B cell (primary cell): ENCODE measurements around the gene ETV6. TPM values are rescaled to one million over a fixed set of nuclear protein-coding genes. Genes with fewer than 3 reads are reported as not detected.

Experiments
- ATAC-seq: fragments of 200-7000 bp; cut with Tn5 transposase; one replicate; pipeline ENCODE4 v1.10.0; 2021; ENCODE audit warnings: low read depth, mild to moderate bottlenecking, moderate number of reproducible peaks, moderate library complexity
- CTCF ChIA-PET: fragments of 350-600 bp; sonication (Branson Sonifier 250); formaldehyde crosslinking; loops from one replicate; lab custom pipeline; 2021; ENCODE audit warnings: antibody characterized with exemption, inconsistent platforms; lab: Charles Lee
- POLR2A ChIA-PET: fragments of 350-600 bp; sonication (Branson Sonifier 250); formaldehyde crosslinking; loops from one replicate; lab custom pipeline; 2021; ENCODE audit warnings: antibody characterized with exemption; lab: Charles Lee
- DNase-seq: peaks from one replicate; pipeline ENCODE4 v3.0.0; 2013
- H2AFZ ChIP-seq: 2 replicates; pipeline ENCODE4 v1.6.1; 2012; ENCODE audit warnings: mild to moderate bottlenecking, low read depth, low read length; ENCODE audit not compliant: insufficient read depth, poor library complexity, severe bottlenecking
- H3K27ac ChIP-seq, 2 donors: 1 replicate in 1 of 2; 2 replicates in 1 of 2; pipeline ENCODE4 v1.5.1; 2012 to 2013; ENCODE audit warnings: low read length in 2 of 2, mild to moderate bottlenecking in 2 of 2, moderate library complexity in 1 of 2
- H3K27me3 ChIP-seq, 4 experiments: fragments of 200-600 bp in 1 of 4; sonication (generic) in 1 of 4; replicated peaks in 1 of 4; 1 replicate in 2 of 4; 2 replicates in 2 of 4; pipeline versions ENCODE4 v1.6.1 to v1.7.0; 2013 to 2016; ENCODE audit warnings: low read length in 3 of 4, mild to moderate bottlenecking in 2 of 4, mixed read lengths in 1 of 4, moderate library complexity in 1 of 4; ENCODE audit not compliant: insufficient read depth in 4 of 4, control insufficient read depth in 3 of 4; ENCODE audit errors: control extremely low read depth in 1 of 4
- H3K36me3 ChIP-seq, 2 experiments: replicated peaks in 1 of 2; 1 replicate in 1 of 2; 2 replicates in 1 of 2; pipeline versions ENCODE4 v1.6.1 to v1.7.1; 2013; ENCODE audit warnings: low read length in 1 of 2; ENCODE audit not compliant: insufficient read depth in 2 of 2, control insufficient read depth in 1 of 2; ENCODE audit errors: control extremely low read depth in 1 of 2, extremely low read depth in 1 of 2
- H3K4me1 ChIP-seq, 2 donors: fragments of 200-600 bp in 1 of 2; sonication (generic) in 1 of 2; 1 replicate in 1 of 2; 2 replicates in 1 of 2; pipeline versions ENCODE4 v1.5.1 to v1.6.1; 2013 to 2017; ENCODE audit warnings: low read length in 2 of 2; ENCODE audit not compliant: control insufficient read depth in 2 of 2, insufficient read depth in 2 of 2
- H3K4me2 ChIP-seq: replicated peaks from 2 replicates; pipeline ENCODE3; 2012; ENCODE audit warnings: mild to moderate bottlenecking, low read depth, low read length; ENCODE audit not compliant: poor library complexity, severe bottlenecking
- H3K4me3 ChIP-seq, 5 experiments: fragments of 200-600 bp in 1 of 5; sonication (generic) in 1 of 5; 1 replicate in 3 of 5; 2 replicates in 2 of 5; pipeline versions ENCODE4 v1.5.1 to v1.7.0; 2011 to 2016; ENCODE audit warnings: low read length in 4 of 5, mild to moderate bottlenecking in 4 of 5, low read depth in 2 of 5, control low read depth in 1 of 5, moderate library complexity in 1 of 5; ENCODE audit not compliant: insufficient read depth in 1 of 5; ENCODE audit errors: control extremely low read depth in 1 of 5, extremely low read depth in 1 of 5
- H3K79me2 ChIP-seq: fragments of 200-600 bp; sonication (generic); one replicate; pipeline ENCODE4 v1.6.0; 2016; ENCODE audit warnings: low read length; ENCODE audit not compliant: control insufficient read depth, insufficient read depth
- H3K9ac ChIP-seq: fragments of 200-600 bp; sonication (generic); 2 replicates; pipeline ENCODE4 v1.6.1; 2017; ENCODE audit warnings: mild to moderate bottlenecking, low read length, moderate library complexity
- H3K9me3 ChIP-seq, 3 donors: one replicate each; pipeline versions ENCODE4 v1.6.1 to v1.7.1; 2013; ENCODE audit warnings: low read length in 2 of 3; ENCODE audit not compliant: control insufficient read depth in 2 of 3, insufficient read depth in 1 of 3; ENCODE audit errors: control extremely low read depth in 1 of 3
- H4K20me1 ChIP-seq: 2 replicates; pipeline ENCODE4 v1.6.0; 2012; ENCODE audit warnings: mild to moderate bottlenecking, low read length; ENCODE audit not compliant: insufficient read depth, control insufficient read depth, poor library complexity, severe bottlenecking
- H3K27ac Mint-ChIP-seq: one replicate; pipeline ENCODE4 v1.8.0; 2021; ENCODE audit warnings: mixed read lengths
- H3K27me3 Mint-ChIP-seq: one replicate; pipeline ENCODE4 v1.8.0; 2021; ENCODE audit warnings: mixed read lengths
- H3K4me1 Mint-ChIP-seq: one replicate; pipeline ENCODE4 v1.8.0; 2021; ENCODE audit warnings: mixed read lengths
- H3K4me3 Mint-ChIP-seq: one replicate; pipeline ENCODE4 v1.8.0; 2021; ENCODE audit warnings: mixed read lengths
- H3K9me3 Mint-ChIP-seq: one replicate; pipeline ENCODE4 v1.8.0; 2022; ENCODE audit warnings: mixed read lengths; ENCODE audit not compliant: insufficient read depth
- CTCF ChIP-seq: fragments of 200-600 bp; IDR thresholded peaks from one replicate; pipeline ENCODE4 v1.8.0; 2022; ENCODE audit warnings: antibody characterized with exemption, mild to moderate bottlenecking
- EZH2 ChIP-seq: IDR thresholded peaks from 2 replicates; pipeline ENCODE4 v1.6.1; 2012; ENCODE audit warnings: borderline replicate concordance, low read depth, mild to moderate bottlenecking, moderate library complexity, low read length; ENCODE audit not compliant: insufficient read depth, poor library complexity, severe bottlenecking
- WGBS: methylation state at CpG from one replicate; pipeline ENCODE4 v1.1.5; 2013; ENCODE audit warnings: missing lambda C conversion rate; ENCODE audit not compliant: insufficient coverage; 5-methylcytosine and 5-hydroxymethylcytosine counted together
- intact Hi-C: fragments of 100-400 bp; cut with micrococcal nuclease; formaldehyde crosslinking; loops from one replicate; pipeline ENCODE4 v1.10.0; 2022
- polyA plus RNA-seq: library from polyadenylated mRNA; depleted of rRNA; stranded (reverse); fragments of >200 nt; gene quantifications from 2 replicates; pipeline ENCODE4 v1.2.3, GENCODE V29; 2012
- total RNA-seq, 2 donors: library from RNA; stranded (reverse); fragments of 120-200 nt in 1 of 2; gene quantifications; 1 replicate in 1 of 2; 2 replicates in 1 of 2; pipeline versions ENCODE4 v1.2.3 to v1.2.4, GENCODE V29; 2013 to 2022

ETV6 gene
- total and polyA plus RNA-seq, 2 donors (not counting 1 experiment from before 2014, with no cell fraction given): 17.4 to 123 TPM

GRCh38 chr12:11762723-11763326 lies 113.4 kb downstream of the ETV6 start:
- Histone ChIP-seq H3K79me2 (peaks cover 47% of the 10 kb centered on the region), H3K4me3 (peak overlapping the region in 2 of 5 experiments; percentile 8 to 24), H3K4me1 (peaks cover 75 to 79% of the 10 kb centered on the region in 2 donors), H3K27me3 (no peaks in the 10 kb centered on the region), H3K4me2 (peak overlapping the region; percentile 61), H3K27ac (peak overlapping the region; percentile 61 to 82), H4K20me1 (no peaks in the 10 kb centered on the region), H3K36me3 (no peaks in the 10 kb centered on the region), H2AFZ (no peak overlapping the region), H3K9ac (peak overlapping the region; percentile 38), H3K9me3 (no peaks in the 10 kb centered on the region)
- H3K9me3 Mint-ChIP-seq: no peaks in the 10 kb centered on the region
- peak overlapping the region; percentile 84 for H3K27ac Mint-ChIP-seq
- H3K4me3 Mint-ChIP-seq: peak overlapping the region; percentile 65
- TF ChIP-seq CTCF (no peak), EZH2 (no peak)
- ChIA-PET CTCF (interaction anchor here (0.7 to 5.6 kb wide), 9 partner anchors 9 to 50 kb away, joined by 3 to 18 read pairs (median 4); no protein-coding TSS in a partner anchor), POLR2A (interaction anchor here (0.6 to 1.4 kb wide), 5 partner anchors 9 to 23 kb away, joined by 3 to 5 read pairs (median 3); no protein-coding TSS in a partner anchor)
- peaks cover 92% of the 10 kb centered on the region for H3K4me1 Mint-ChIP-seq
- peak; percentile 74 for DNase-seq
- H3K27me3 Mint-ChIP-seq: no peaks in the 10 kb centered on the region
- ATAC-seq: peak; percentile 22
- WGBS: no CpG with 5 or more reads among the region's 9 CpGs
- intact Hi-C loops: loop anchor here (2.0 kb wide), 1 partner anchor 16 kb away; no protein-coding TSS in a partner anchor
